ENCODE measurements around the gene MYH14.

DNA sequence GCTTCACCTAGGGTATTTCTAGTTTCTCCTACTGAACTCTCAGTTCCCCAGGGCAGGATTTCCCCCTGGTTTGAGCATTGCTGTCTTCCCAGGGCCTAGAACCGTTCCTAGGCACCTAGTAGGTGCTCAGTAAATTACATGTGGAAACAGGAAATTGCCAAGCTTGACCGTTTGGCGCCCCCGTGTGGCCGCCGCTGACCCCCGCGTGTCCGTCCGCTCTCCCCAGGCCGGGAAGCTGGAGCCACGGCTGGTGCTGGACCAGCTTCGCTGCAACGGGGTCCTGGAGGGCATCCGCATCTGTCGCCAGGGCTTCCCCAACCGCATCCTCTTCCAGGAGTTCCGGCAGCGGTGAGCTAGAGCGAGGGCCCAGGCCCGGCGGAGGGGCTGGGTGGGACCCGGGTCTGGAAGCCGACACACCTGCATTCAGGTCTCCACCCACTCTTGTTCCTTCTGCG lies 55.5 kb downstream of the MYH14 start:
- TF ChIP-seq CTCF (IDR thresholded peaks at IDR 0.05; ENCODE audit: insufficient read depth, low read depth, low read length) (no peak), EZH2 (IDR thresholded peaks at IDR 0.05; ENCODE audit: insufficient read depth, low read length) (no peak)
